HepG2 (cell line): ENCODE data around the gene PPM1M. TPM values are rescaled to one million over a fixed set of nuclear protein-coding genes. Genes with fewer than 3 reads are reported as not detected.

Experiments
- ATAC-seq: fragments of 200-7000 bp; cut with Tn5 transposase; 3 replicates; pipeline ENCODE4 v1.9.1; 2020; ENCODE audit warnings: mild to moderate bottlenecking, moderate library complexity
- BruUV-seq: library from RNA; stranded (reverse); fragments of 400-500 nt; replicated peaks from 2 replicates; lab custom pipeline; 2021; lab: Mats Ljungman, UMichigan
- CTCF ChIA-PET: fragments of 300-600 bp; formaldehyde crosslinking; extraction: SDS; loops from one replicate; lab custom pipeline; 2021; ENCODE audit warnings: low total read pairs, inconsistent platforms, low intra/inter-chr PET ratio; lab: Yijun Ruan, JAX
- POLR2A ChIA-PET: fragments of 350-600 bp; sonication (Branson Sonifier 250); formaldehyde crosslinking; loops from one replicate; lab custom pipeline; 2020; ENCODE audit warnings: antibody characterized with exemption, inconsistent platforms; lab: Yijun Ruan, JAX
- DNase-seq: peaks from one replicate; pipeline ENCODE4 v3.0.0-alpha.2; 2015; ENCODE audit warnings: low spot score
- FAIRE-seq: peaks from 3 replicates; lab custom pipeline; 2011; peaks lifted over from hg19 to GRCh38; lab: Jason Lieb, UNC
- H2AFZ ChIP-seq: one replicate; pipeline ENCODE4 v1.6.1; 2011; ENCODE audit warnings: low read length, inconsistent platforms
- H3K27ac ChIP-seq: fragments of 300-600 bp; 3 replicates; pipeline ENCODE4 v1.8.0; 2011; ENCODE audit warnings: mixed run types, mild to moderate bottlenecking, mixed read lengths, low read length, inconsistent platforms; ENCODE audit not compliant: insufficient read depth; ENCODE audit errors: extremely low read length
- H3K27me3 ChIP-seq, 2 experiments: fragments of 200-600 bp in 1 of 2; 2 replicates in 1 of 2; 3 replicates in 1 of 2; pipeline versions ENCODE4 v1.6.0 to v1.8.0; 2011; ENCODE audit warnings: low read length in 2 of 2, mild to moderate bottlenecking in 2 of 2, moderate library complexity in 2 of 2, inconsistent platforms in 1 of 2; ENCODE audit not compliant: insufficient read depth in 2 of 2, control insufficient read depth in 1 of 2
- H3K36me3 ChIP-seq, 2 experiments: fragments of 200-600 bp in 1 of 2; replicated peaks in 1 of 2; 2 replicates in 1 of 2; 3 replicates in 1 of 2; pipeline versions ENCODE4 v1.5.1 to v1.8.0; 2011; ENCODE audit warnings: low read length in 2 of 2, inconsistent platforms in 1 of 2; ENCODE audit not compliant: insufficient read depth in 2 of 2, control insufficient read depth in 1 of 2
- H3K4me1 ChIP-seq: 2 replicates; pipeline ENCODE4 v1.5.1; 2012; ENCODE audit warnings: low read length, inconsistent platforms; ENCODE audit not compliant: insufficient read depth
- H3K4me2 ChIP-seq: 2 replicates; pipeline ENCODE4 v1.6.0; 2011; ENCODE audit warnings: low read depth, low read length, inconsistent platforms
- H3K4me3 ChIP-seq, 3 experiments: fragments of 200-600 bp in 1 of 3; sonication (generic), shearing (Covaris generic) in 1 of 3; replicated peaks in 1 of 3; 2 replicates each; pipeline ENCODE4 v1.5.1; 2011 to 2016; ENCODE audit warnings: low read length in 3 of 3, inconsistent platforms in 2 of 3, low read depth in 2 of 3, mild to moderate bottlenecking in 2 of 3, control low read depth in 1 of 3, mixed read lengths in 1 of 3; ENCODE audit not compliant: insufficient read depth in 1 of 3
- H3K79me2 ChIP-seq: one replicate; pipeline ENCODE4 v1.6.1; 2011; ENCODE audit warnings: low read length, inconsistent platforms; ENCODE audit not compliant: insufficient read depth
- H3K9ac ChIP-seq: 2 replicates; pipeline ENCODE4 v1.6.0; 2011; ENCODE audit warnings: mild to moderate bottlenecking, low read depth, low read length, inconsistent platforms; ENCODE audit not compliant: insufficient read depth
- H3K9me3 ChIP-seq: 2 replicates; pipeline ENCODE4 v1.5.1; 2012; ENCODE audit warnings: mild to moderate bottlenecking, low read length
- H4K20me1 ChIP-seq: 2 replicates; pipeline ENCODE4 v1.6.0; 2011; ENCODE audit warnings: inconsistent platforms, mild to moderate bottlenecking, low read length, moderate library complexity; ENCODE audit not compliant: insufficient read depth
- AGO2 ChIP-seq: fragments of 200-400 bp; formaldehyde crosslinking; optimal IDR thresholded peaks from 2 replicates; pipeline ENCODE3; 2017; ENCODE audit warnings: mild to moderate bottlenecking, low read depth, low read length, moderate library complexity
- AHDC1 ChIP-seq: sonication (generic); formaldehyde crosslinking; IDR thresholded peaks from 2 replicates; pipeline ENCODE4 v1.5.1; 2020; ENCODE audit warnings: mild to moderate bottlenecking, missing genetic modification reagents, borderline replicate concordance
- CBX1 ChIP-seq: IDR thresholded peaks from one replicate; pipeline ENCODE4 v1.6.1; 2016; ENCODE audit warnings: antibody characterized with exemption, low read depth
- CHD4 ChIP-seq: fragments of 200-600 bp; sonication (generic); IDR thresholded peaks from 2 replicates; pipeline ENCODE4 v1.7.0; 2017; ENCODE audit warnings: mild to moderate bottlenecking, low read length, borderline replicate concordance
- CREM ChIP-seq, 2 experiments: sonication (generic) in 1 of 2; formaldehyde crosslinking in 1 of 2; IDR thresholded peaks; 2 replicates each; pipeline versions ENCODE4 v1.4.0 to v1.6.1; 2016 to 2020; ENCODE audit warnings: antibody characterized with exemption in 1 of 2, mild to moderate bottlenecking in 1 of 2, missing genetic modification reagents in 1 of 2
- HNF4A ChIP-seq: sonication (generic); formaldehyde crosslinking; IDR thresholded peaks from 2 replicates; pipeline ENCODE4 v1.4.0; 2020; ENCODE audit warnings: missing genetic modification reagents
- NCOR1 ChIP-seq: fragments of 200-600 bp; sonication (generic); IDR thresholded peaks from 2 replicates; pipeline ENCODE4 v1.7.0; 2017; ENCODE audit warnings: antibody characterized with exemption, low read length, borderline replicate concordance
- NFIB ChIP-seq: sonication (generic); formaldehyde crosslinking; IDR thresholded peaks from 2 replicates; pipeline ENCODE4 v1.9.0; 2021; ENCODE audit warnings: missing genetic modification reagents, mild to moderate bottlenecking, borderline replicate concordance
- NFRKB ChIP-seq: fragments of 450-650 bp; IDR thresholded peaks from 2 replicates; pipeline ENCODE4 v1.6.1; 2017
- PTBP1 ChIP-seq: fragments of 200-400 bp; formaldehyde crosslinking; IDR thresholded peaks from 2 replicates; pipeline ENCODE4 v1.6.1; 2018; ENCODE audit warnings: low read length, low read depth; ENCODE audit not compliant: poor library complexity, severe bottlenecking
- RBFOX2 ChIP-seq: fragments of 200-400 bp; formaldehyde crosslinking; IDR thresholded peaks from 2 replicates; pipeline ENCODE4 v1.6.1; 2017; ENCODE audit warnings: low read depth, mild to moderate bottlenecking, low read length
- RNF219 ChIP-seq: sonication (generic); formaldehyde crosslinking; IDR thresholded peaks from 2 replicates; pipeline ENCODE4 v1.5.0; 2020; ENCODE audit warnings: mild to moderate bottlenecking, missing genetic modification reagents
- SMC3 ChIP-seq: IDR thresholded peaks from 2 replicates; pipeline ENCODE4 v1.6.1; 2011; ENCODE audit warnings: low read length, improper control_type of control experiment
- SPEN ChIP-seq: sonication (generic); formaldehyde crosslinking; IDR thresholded peaks from 2 replicates; pipeline ENCODE4 v1.5.1; 2020; ENCODE audit warnings: low read depth, mild to moderate bottlenecking, missing genetic modification reagents
- ZC3H13 ChIP-seq: sonication (generic); formaldehyde crosslinking; IDR thresholded peaks from 2 replicates; pipeline ENCODE4 v1.8.1; 2023; ENCODE audit warnings: mild to moderate bottlenecking, missing genetic modification reagents, moderate library complexity
- ZNF556 ChIP-seq: sonication (generic); formaldehyde crosslinking; IDR thresholded peaks from 2 replicates; pipeline ENCODE4 v1.4.0; 2020; ENCODE audit warnings: mild to moderate bottlenecking, missing genetic modification reagents, borderline replicate concordance
- WGBS: methylation state at CpG from one replicate; pipeline ENCODE4 v1.1.6; 2017; ENCODE audit warnings: low lambda C conversion rate; 5-methylcytosine and 5-hydroxymethylcytosine counted together
- in situ Hi-C: cut with HindIII; loops from 2 replicates; pipeline ENCODE4 v1.10.0; 2017; ENCODE audit warnings: low pct_unique_long_range_greater_than_20kb; ENCODE audit not compliant: extremely low pct_ligation_motif_present
- intact Hi-C: fragments of 100-400 bp; cut with micrococcal nuclease; formaldehyde crosslinking; loops from one replicate; pipeline ENCODE4 v1.10.0; 2022; ENCODE audit not compliant: unreplicated experiment
- polyA plus RNA-seq, 8 experiments: library from polyadenylated mRNA; depleted of rRNA in 3 of 8; stranded (reverse) in 7 of 8; unstranded in 1 of 8; fragments of >200 nt; fragmentation: Illumina TruSeq in 4 of 8; extraction: Trizol in 4 of 8; gene quantifications; 2 replicates each; pipeline versions ENCODE4 v1.2.1 to v1.2.3, GENCODE V29; 2011 to 2016; ENCODE audit warnings: low read depth in 4 of 8, missing spikeins in 1 of 8, mixed read lengths in 1 of 8; ENCODE audit not compliant: insufficient read depth in 1 of 8
- total RNA-seq, 5 experiments: library from RNA; depleted of rRNA; stranded (reverse); fragments of >200 nt; fragmentation: Illumina TruSeq; extraction: Trizol; gene quantifications; 2 replicates each; pipeline ENCODE4 v1.2.3, GENCODE V29; 2016; ENCODE audit warnings: low read depth in 1 of 5

Gene PPM1M
- total and polyA plus RNA-seq, 2 of the 13 experiments (the other 11 are each of a cell fraction or from before 2014, with no cell fraction given), result 2.5 to 5.9 TPM

GRCh38 chr3:52234516-52235447 lies 10.8 kb upstream of the PPM1M start:
- H3K27ac ChIP-seq, result no peak overlapping the region
- no peak for ATAC-seq
- no peak overlapping the region for H3K4me3 ChIP-seq
- no peaks in the 10 kb centered on the region; a peak in 1 of 5 replicates for H3K27me3 ChIP-seq
- H3K9ac ChIP-seq, result peak overlapping the region; percentile 2; the same call in 1 of the 2 replicates
- H3K36me3 ChIP-seq, result peaks cover 15 to 36% of the 10 kb centered on the region in 2 experiments
- no peak for DNase-seq
- ChIA-PET CTCF (no interaction called here), POLR2A (interaction anchor here (1.1 to 5.9 kb wide), 3 partner anchors 9 to 52 kb away, joined by 4 to 126 read pairs (median 5); partner anchors contain the start of genes GLYCTK, PPM1M and TLR9)
- H3K79me2 ChIP-seq, result peaks cover 29% of the 10 kb centered on the region
- peaks cover 27% of the 10 kb centered on the region for H4K20me1 ChIP-seq
- no peak overlapping the region for H2AFZ ChIP-seq
- no TSS peak for BruUV-seq
- FAIRE-seq, result no peak
- H3K4me2 ChIP-seq, result no peak overlapping the region
- in situ Hi-C loops, result no loop called here
- H3K4me1 ChIP-seq, result peaks cover 35% of the 10 kb centered on the region
- WGBS, result 97% methylated on average over 9 of the region's 15 CpGs
- intact Hi-C loops, result loop anchor here (5.0 kb wide), 1 partner anchor 53 kb away; the partner anchor contains the start of gene GLYCTK
- no peaks in the 10 kb centered on the region for H3K9me3 ChIP-seq
- TF ChIP-seq PTBP1, result no peak
- TF ChIP-seq ZNF556, result no peak
- TF ChIP-seq SMC3, result no peak
- TF ChIP-seq HNF4A, result no peak
- no peak for TF ChIP-seq ZC3H13
- no peak for TF ChIP-seq AHDC1 (CRISPR knock-in tag)
- no peak for TF ChIP-seq NCOR1
- TF ChIP-seq SPEN (CRISPR knock-in tag), result 0 out of 2 replicates have a peak, but pooled peaks have one; percentile 2
- TF ChIP-seq RNF219, result no peak
- TF ChIP-seq CBX1, result no peak
- TF ChIP-seq NFRKB, result no peak
- peak; percentile 33 for TF ChIP-seq AGO2
- TF ChIP-seq NFIB (CRISPR knock-in tag), result no peak
- TF ChIP-seq CHD4, result no peak
- TF ChIP-seq RBFOX2, result 0 out of 2 replicates have a peak, but pooled peaks have one; percentile 32
- TF ChIP-seq CREM (IDR thresholded peaks at IDR 0.05), result no peak
- no peak for TF ChIP-seq CREM (CRISPR knock-in tag; IDR thresholded peaks at IDR 0.05)
